ENCODE data around the gene CITED4. TPM values are rescaled to one million over a fixed set of nuclear protein-coding genes. Genes with fewer than 3 reads are reported as not detected.

CITED4 gene
- total and polyA plus RNA-seq, 8 donors = 2.4 to 6.9 (median 3.5) TPM

DNA sequence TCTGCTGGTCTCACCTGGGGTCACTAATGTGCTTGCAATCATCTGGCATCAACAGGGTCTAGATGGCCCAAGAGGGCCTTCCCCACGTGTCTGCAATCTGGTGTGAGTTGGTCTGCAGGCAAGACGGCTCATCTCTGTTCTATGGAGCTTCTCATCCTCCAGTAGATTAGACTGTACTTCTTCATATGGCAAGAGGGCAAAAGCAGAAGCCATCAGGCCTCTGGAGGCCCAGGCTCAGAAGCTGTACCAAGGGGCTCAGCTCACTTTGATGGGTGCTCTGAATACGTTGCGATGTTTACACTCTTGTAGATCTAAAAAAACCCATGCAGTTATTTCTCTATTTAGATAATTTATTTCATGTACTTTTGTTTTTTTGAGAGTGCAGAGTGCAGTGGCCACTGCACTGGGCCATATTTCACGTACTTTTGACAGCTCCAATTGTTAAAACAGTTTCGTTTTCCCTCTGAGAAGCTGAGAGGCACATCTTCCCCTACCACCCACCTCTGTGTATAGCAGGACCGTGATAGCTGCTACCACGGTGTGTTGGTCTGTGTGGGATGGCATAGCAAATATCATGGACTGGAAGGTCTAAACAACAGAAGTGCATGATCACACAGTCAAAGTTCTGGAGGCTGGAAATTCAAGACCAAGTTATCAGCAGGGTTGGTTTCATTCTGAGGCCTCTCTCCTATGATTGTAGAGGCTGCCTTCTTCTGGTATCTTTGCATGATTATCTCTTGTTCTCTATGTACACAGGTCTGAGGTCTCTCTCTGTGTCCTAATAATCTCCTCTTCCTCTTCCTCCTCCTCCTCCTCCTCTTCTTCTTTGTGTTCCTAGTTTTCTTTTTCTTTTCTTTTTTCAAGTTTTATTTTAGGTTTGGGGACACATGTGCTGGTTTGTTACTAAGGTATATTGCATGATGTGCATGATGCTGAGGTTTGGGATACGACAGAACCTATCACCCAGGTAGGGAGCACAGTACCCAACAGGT lies 17.0 kb downstream of the CITED4 start:
- DNase-seq (no peak), ATAC-seq (no peak)
- H3K9me3 ChIP-seq = no peaks in the 10 kb centered on the region
- H3K4me3 ChIP-seq = no peak overlapping the region
- H3K27ac ChIP-seq = no peak overlapping the region
- no peaks in the 10 kb centered on the region for H3K36me3 ChIP-seq
- no peaks in the 10 kb centered on the region for H3K27me3 ChIP-seq
- intact Hi-C loops (cut with DNase I) = loop anchor here in 1 of 2 donors (5.0 kb wide), 1 partner anchor 107 kb away; no protein-coding TSS in a partner anchor
- TF ChIP-seq, protein P1, sequence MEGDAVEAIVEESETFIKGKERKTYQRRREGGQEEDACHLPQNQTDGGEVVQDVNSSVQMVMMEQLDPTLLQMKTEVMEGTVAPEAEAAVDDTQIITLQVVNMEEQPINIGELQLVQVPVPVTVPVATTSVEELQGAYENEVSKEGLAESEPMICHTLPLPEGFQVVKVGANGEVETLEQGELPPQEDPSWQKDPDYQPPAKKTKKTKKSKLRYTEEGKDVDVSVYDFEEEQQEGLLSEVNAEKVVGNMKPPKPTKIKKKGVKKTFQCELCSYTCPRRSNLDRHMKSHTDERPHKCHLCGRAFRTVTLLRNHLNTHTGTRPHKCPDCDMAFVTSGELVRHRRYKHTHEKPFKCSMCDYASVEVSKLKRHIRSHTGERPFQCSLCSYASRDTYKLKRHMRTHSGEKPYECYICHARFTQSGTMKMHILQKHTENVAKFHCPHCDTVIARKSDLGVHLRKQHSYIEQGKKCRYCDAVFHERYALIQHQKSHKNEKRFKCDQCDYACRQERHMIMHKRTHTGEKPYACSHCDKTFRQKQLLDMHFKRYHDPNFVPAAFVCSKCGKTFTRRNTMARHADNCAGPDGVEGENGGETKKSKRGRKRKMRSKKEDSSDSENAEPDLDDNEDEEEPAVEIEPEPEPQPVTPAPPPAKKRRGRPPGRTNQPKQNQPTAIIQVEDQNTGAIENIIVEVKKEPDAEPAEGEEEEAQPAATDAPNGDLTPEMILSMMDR (IDR thresholded peaks at IDR 0.05) = no peak
- peaks cover 0 to 10% of the 10 kb centered on the region in 2 donors for H3K4me1 ChIP-seq

DNA sequence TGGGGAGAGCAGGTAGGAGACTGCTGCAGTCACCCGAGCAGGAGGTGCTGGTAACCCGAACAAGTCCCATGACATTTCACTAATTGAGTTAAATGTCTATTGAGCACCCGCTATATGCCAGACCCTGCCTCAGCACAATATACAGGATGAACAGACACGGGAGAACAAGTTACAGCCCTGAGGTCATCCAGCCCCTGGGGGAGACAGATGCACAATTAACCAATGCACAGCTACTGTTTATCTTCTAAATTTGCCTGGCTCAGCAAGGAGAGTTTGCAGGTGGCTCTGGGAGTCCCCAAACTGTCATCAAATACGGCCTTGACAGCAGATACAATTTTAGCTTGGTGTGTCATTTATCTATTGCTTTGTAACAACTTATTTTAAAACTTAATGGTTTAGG lies 18.1 kb downstream of the CITED4 start:
- intact Hi-C loops (cut with DNase I) = no loop called here
- H3K9me3 ChIP-seq = no peaks in the 10 kb centered on the region
- no peaks in the 10 kb centered on the region for H3K36me3 ChIP-seq
- H3K27ac ChIP-seq = no peak overlapping the region
- ATAC-seq = no peak
- H3K4me3 ChIP-seq = no peak overlapping the region
- DNase-seq = no peak
- no peaks in the 10 kb centered on the region for H3K27me3 ChIP-seq
- peaks cover 0 to 5% of the 10 kb centered on the region in 2 donors for H3K4me1 ChIP-seq
- TF ChIP-seq, protein P1 (IDR thresholded peaks at IDR 0.05) = no peak

DNA sequence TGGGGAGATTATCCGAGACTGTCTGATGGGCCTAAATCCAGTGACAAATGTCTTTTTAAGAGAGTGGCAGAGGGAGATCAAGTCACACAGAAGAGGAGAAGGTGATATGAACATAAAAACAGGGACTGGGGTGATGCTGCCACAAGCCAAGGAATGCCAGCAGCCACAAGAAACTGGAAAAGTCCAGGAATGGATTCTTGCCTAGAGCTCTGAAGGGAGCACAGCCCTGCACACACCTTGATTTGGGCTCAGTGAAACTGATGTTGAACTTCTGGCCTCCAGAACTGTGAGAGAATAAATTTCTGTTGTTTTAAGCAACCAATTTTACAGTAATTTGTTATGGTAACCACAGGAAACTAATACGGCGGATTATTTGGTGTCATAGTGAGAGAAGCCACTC lies 19.5 kb downstream of the CITED4 start:
- TF ChIP-seq, protein P1 (IDR thresholded peaks at IDR 0.05) = no peak
- no peak for ATAC-seq

DNA sequence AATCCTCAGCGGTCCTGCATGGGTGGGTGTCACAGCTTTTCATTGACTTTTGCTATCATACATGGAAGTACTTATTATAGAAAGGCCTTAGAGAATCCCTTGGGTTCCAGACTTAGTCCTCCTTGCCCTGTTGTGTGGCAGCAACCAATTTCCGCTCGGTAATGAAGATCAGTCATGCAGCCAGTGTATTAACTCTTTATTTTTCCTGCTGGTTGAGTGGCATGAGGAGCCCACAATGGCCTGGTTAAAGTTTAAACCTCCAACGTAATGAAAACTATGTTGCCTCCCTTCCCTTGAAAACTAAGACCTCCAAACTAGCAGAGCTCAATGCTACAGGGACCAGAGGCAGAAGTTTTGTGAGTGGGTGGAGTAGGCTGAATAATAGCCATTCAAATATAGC lies 20.0 kb downstream of the CITED4 start:
- H3K4me3 ChIP-seq = no peak overlapping the region
- H3K27ac ChIP-seq = no peak overlapping the region
- TF ChIP-seq, protein P1 (IDR thresholded peaks at IDR 0.05) = no peak
- intact Hi-C loops (cut with DNase I) = no loop called here
- DNase-seq = no peak
- no peaks in the 10 kb centered on the region for H3K4me1 ChIP-seq
- peaks cover 0 to 11% of the 10 kb centered on the region in 2 donors for H3K27me3 ChIP-seq
- no peaks in the 10 kb centered on the region for H3K9me3 ChIP-seq
- no peaks in the 10 kb centered on the region for H3K36me3 ChIP-seq
- no peak for ATAC-seq

More for the DNA sequence above, 19.5 kb downstream of the CITED4 start:
- peaks cover 0 to 6% of the 10 kb centered on the region in 2 donors for H3K27me3 ChIP-seq
- no peak overlapping the region for H3K27ac ChIP-seq
- H3K4me1 ChIP-seq = no peaks in the 10 kb centered on the region
- H3K9me3 ChIP-seq = no peaks in the 10 kb centered on the region
- DNase-seq = no peak
- H3K36me3 ChIP-seq = no peaks in the 10 kb centered on the region
- intact Hi-C loops (cut with DNase I) = no loop called here
- no peak overlapping the region for H3K4me3 ChIP-seq

DNA sequence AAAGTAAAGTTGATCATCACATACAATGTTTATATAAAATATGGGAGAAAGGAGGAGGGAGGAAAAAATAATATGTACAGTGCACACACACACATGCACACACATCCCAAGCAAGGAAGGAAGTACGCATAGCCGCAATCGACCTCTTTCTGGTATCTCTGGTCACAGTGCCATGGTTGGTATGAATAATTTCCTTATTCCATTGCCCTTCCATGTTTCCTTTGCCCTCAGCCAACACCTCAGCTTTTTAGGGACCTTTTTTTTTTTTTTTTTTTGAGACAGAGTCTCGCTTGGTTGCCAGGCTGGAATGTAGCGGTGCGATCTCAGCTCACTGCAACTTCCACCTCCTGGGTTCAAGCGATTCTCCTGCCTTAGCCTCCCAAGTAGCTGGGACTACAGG lies 20.6 kb downstream of the CITED4 start:
- H3K27ac ChIP-seq = no peak overlapping the region
- no peaks in the 10 kb centered on the region for H3K4me1 ChIP-seq
- DNase-seq = no peak
- TF ChIP-seq, protein P1 (IDR thresholded peaks at IDR 0.05) = no peak
- H3K27me3 ChIP-seq = peaks cover 0 to 12% of the 10 kb centered on the region in 2 donors
- no peak overlapping the region for H3K4me3 ChIP-seq
- no peak for ATAC-seq
- intact Hi-C loops (cut with DNase I) = no loop called here
- no peaks in the 10 kb centered on the region for H3K9me3 ChIP-seq
- H3K36me3 ChIP-seq = no peaks in the 10 kb centered on the region

All from left lung (tissue), 10 donors.